Dendritic cell treated with granulocyte-macrophage colony-stimulating factor and Interleukin-4, amounts not matched to agents 40 ng/mL and 50 ng/mL, for 4 days (primary cell): ENCODE measurements around the gene NEB.
"Not testable (repeated sequence)": the region's sequence is repeated elsewhere in the genome, so short reads cannot be mapped to it uniquely, and the experiment has no call there.

Experiments
- H3K27ac Mint-ChIP-seq: one replicate; pipeline ENCODE4 v1.8.0; 2022; ENCODE audit warnings: mild to moderate bottlenecking, mixed read lengths
- H3K27me3 Mint-ChIP-seq: one replicate; pipeline ENCODE4 v1.8.0; 2022; ENCODE audit warnings: mild to moderate bottlenecking, mixed read lengths
- H3K36me3 Mint-ChIP-seq: one replicate; pipeline ENCODE4 v1.8.0; 2022; ENCODE audit warnings: low read depth, mixed read lengths
- H3K4me1 Mint-ChIP-seq: one replicate; pipeline ENCODE4 v1.8.0; 2022; ENCODE audit warnings: low read depth, mixed read lengths
- H3K4me3 Mint-ChIP-seq: one replicate; pipeline ENCODE4 v1.8.0; 2022; ENCODE audit warnings: mild to moderate bottlenecking, moderate library complexity, mixed read lengths
- H3K9me3 Mint-ChIP-seq: one replicate; pipeline ENCODE4 v1.8.0; 2022; ENCODE audit warnings: mixed read lengths
- intact Hi-C: fragments of 100-400 bp; cut with micrococcal nuclease; formaldehyde crosslinking; loops from one replicate; pipeline ENCODE4 v1.15.0; 2022

Gene NEB

DNA sequence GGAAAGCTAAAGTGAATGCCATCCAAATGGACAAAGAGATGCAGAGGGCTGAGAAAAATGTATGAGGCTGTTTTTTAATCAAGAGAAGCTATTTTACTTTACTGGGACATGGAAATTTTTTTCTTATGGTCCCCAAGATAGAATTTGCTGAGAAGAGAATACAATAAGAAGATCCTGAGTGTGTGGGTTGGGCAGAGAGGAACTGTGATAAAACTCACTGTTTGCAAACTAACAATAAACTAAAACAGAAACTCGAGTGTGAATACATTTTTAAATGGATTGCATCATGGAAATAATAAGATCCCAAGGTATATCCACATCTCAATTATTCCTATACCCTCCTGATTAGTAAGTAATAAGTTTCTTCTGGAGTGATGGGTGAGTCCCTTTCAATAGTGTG, 4.4 kb downstream of the NEB start:
- H3K9me3 Mint-ChIP-seq: no peaks in the 10 kb centered on the region
- intact Hi-C loops: no loop called here
- no peak overlapping the region for H3K4me3 Mint-ChIP-seq
- H3K36me3 Mint-ChIP-seq: no peaks in the 10 kb centered on the region
- no peak overlapping the region for H3K27ac Mint-ChIP-seq
- H3K4me1 Mint-ChIP-seq: peaks cover 14% of the 10 kb centered on the region
- no peaks in the 10 kb centered on the region for H3K27me3 Mint-ChIP-seq

DNA sequence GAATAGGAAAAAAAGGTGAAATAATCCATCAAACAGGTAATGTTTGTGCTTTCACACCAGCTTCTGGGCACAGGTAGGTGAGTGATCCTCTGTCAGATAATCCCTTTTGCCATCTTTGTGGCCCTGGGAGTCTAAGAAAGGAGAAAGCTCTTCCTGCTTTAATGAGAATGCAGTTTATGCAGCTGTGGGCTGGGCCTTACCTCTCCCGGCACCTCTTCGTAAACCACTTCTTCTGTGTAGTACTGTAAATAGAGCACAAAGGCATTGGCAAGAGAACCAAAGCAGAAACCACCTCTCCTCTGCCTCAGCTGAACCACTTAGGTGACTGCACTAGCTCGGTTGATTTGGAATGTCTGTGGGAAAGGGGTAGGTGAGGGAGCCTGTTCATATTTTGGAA, 4.9 kb downstream of the NEB start:
- Mint-ChIP-seq H3K4me3 (no peak overlapping the region), H3K27ac (no peak overlapping the region), H3K4me1 (peaks cover 14% of the 10 kb centered on the region), H3K9me3 (no peaks in the 10 kb centered on the region), H3K36me3 (no peaks in the 10 kb centered on the region), H3K27me3 (no peaks in the 10 kb centered on the region)
- intact Hi-C loops: no loop called here

DNA sequence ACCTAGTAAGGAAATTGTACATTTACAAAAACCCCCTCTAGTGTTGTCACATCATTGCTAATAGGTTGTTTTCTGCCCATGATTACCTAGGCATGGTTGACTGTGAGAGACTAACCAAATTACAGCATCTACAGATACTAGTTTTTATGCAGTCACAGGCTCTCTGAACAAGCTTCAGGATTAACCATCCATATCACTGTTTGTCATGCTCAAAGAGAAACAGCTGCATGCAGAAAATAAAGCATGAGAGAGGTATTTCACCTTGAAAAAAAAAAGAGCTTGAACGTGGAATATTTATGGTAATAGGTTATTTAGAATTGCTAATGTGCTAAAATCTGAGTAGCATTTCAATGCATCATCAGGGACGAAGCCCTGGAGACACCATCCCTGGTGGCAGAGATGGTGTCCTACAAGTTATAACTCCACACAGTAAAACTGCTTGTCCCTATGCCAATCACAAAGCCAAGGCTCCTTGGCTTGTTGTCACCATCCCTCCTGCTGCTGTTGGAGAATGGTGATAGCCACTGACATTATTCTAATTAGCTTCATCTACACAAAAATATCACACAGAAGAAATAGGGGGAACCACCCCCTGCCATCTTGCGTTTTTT, 5.4 kb downstream of the NEB start:
- H3K27ac Mint-ChIP-seq: no peak overlapping the region
- H3K9me3 Mint-ChIP-seq: no peaks in the 10 kb centered on the region
- H3K27me3 Mint-ChIP-seq: no peaks in the 10 kb centered on the region
- no peaks in the 10 kb centered on the region for H3K36me3 Mint-ChIP-seq
- H3K4me3 Mint-ChIP-seq: no peak overlapping the region
- intact Hi-C loops: no loop called here
- H3K4me1 Mint-ChIP-seq: peaks cover 14% of the 10 kb centered on the region

DNA sequence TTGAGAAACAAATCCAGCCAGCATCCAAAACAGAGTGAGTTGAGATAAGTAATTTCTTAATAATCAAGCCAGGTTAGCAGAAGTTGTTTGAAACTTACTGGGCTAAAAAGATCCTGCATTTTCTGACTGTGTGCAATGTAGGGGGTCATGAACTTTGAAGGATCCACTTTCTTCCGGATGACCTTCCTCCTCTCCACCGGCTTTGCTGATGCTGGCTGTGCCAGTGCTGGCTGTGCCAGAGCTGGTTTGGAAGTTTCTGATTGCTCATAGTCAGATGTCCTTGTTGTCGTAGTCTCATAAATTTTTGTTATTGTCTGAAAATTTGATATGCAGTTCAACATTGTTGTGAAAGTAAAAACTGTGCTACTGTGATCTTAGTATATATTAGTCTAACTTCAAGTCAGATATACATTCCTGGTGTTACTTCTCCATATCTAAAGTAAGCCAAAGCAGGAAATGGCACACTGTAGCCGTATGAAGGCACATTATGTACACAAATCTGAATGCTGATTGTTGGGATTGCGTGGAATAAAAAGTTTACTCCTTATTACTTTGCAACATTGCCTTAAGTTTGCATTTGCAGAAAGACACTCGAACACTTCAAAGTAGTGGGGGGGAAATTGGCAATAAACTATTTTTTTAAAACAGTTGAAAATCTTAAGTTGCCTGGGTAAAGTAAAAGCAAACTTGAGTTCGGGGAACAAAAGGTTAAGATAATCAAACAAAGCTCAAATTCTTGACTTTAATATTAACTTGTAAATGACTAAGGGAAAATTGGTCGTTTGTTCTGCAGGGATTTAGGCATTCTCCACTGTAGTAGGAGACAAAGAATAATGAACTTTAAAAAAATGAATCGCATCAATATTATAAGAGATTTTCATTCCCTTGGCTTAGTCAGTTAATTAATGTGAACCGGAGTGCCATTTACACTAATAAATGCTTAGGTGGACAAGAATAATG, 6.4 kb downstream of the NEB start:
- Mint-ChIP-seq H3K4me3 (no peak overlapping the region), H3K27ac (no peak overlapping the region), H3K27me3 (no peaks in the 10 kb centered on the region), H3K36me3 (no peaks in the 10 kb centered on the region), H3K4me1 (peaks cover 14% of the 10 kb centered on the region), H3K9me3 (no peaks in the 10 kb centered on the region)
- intact Hi-C loops: no loop called here

DNA sequence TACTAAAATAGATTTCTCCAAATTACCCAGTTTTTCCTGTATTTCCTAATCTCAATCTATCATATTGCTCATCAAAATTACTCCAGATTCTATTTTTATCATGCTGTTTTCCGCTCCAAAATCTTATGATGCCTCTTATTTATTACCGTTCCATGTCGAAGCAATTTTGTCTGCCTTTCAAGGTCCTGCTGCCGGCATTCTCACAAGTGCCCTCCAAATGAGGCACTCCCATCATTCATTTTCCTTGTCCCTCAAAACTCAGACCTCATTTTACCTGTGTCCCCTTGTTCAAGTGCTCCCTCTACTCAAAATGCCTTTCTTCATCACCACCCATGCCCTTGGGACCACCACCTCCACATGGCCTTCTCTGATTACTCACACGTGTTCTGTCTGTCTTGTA, 13.1 kb downstream of the NEB start:
- Mint-ChIP-seq H3K36me3 (no peaks in the 10 kb centered on the region), H3K27ac (no peak overlapping the region), H3K4me3 (no peak overlapping the region), H3K27me3 (no peaks in the 10 kb centered on the region), H3K4me1 (no peaks in the 10 kb centered on the region), H3K9me3 (no peaks in the 10 kb centered on the region)
- intact Hi-C loops: no loop called here

DNA sequence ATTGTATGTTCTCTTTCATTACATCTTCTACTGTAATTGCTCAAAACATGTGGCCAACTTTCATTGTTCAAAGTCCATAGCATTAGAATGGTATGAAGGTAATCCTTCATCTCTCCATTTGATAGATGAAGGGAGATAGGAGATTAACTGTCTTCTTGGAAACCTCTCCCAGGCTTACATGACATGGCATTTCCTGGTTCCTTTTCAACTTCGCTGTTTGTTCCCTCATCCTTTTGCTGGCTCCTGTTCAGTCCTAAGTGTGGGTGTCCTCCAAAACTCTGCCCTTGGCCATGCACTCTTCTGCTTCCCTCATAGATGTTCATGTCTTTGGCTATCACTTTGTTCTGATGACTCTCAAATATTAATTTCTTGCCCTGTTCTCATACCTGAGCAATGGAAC, 13.8 kb downstream of the NEB start:
- Mint-ChIP-seq H3K27ac (no peak overlapping the region), H3K27me3 (no peaks in the 10 kb centered on the region), H3K9me3 (no peaks in the 10 kb centered on the region), H3K4me1 (no peaks in the 10 kb centered on the region), H3K4me3 (no peak overlapping the region), H3K36me3 (no peaks in the 10 kb centered on the region)
- intact Hi-C loops: no loop called here

DNA sequence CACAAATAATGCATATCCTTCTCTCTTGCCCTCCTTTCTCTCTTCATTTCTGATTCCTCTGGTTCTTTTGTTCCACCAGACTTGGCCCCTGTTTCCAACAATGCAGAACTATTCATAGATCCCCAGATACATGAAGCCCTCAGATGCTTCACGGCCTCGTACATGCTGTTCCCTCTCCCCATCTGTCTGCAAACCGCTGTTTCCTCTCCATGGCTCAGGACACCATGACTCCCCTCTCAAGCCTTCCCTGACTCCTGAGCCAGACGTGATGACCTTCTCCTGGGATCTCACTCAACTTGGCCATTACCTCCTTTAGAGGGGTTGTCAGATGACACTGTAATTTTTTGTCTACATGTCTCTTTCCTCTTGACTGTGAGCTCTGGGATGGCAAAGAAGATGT, 15.5 kb downstream of the NEB start:
- H3K27ac Mint-ChIP-seq: no peak overlapping the region
- no peaks in the 10 kb centered on the region for H3K27me3 Mint-ChIP-seq
- no peak overlapping the region for H3K4me3 Mint-ChIP-seq
- intact Hi-C loops: no loop called here
- H3K36me3 Mint-ChIP-seq: no peaks in the 10 kb centered on the region
- H3K4me1 Mint-ChIP-seq: no peaks in the 10 kb centered on the region
- no peaks in the 10 kb centered on the region for H3K9me3 Mint-ChIP-seq

DNA sequence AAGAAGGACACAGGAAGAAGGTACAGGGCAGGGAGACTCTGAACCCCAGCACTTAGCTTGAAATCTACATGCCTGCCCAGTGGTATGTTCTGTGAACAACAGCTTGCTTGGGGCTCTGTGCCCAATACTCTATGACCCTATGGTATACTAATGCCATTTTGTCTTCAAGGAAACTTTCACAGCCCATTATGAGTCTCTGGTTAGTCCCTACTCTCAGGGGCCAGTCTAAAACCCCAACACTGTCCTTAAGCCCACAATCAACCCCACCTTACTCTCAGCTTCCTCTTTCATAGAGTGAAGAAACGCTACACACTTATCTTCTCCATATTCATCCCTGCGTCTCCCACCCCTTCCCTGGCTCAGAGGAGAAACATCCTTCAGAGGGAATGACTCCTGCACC, 16.0 kb downstream of the NEB start:
- Mint-ChIP-seq H3K36me3 (no peaks in the 10 kb centered on the region), H3K27me3 (no peaks in the 10 kb centered on the region), H3K9me3 (no peaks in the 10 kb centered on the region), H3K27ac (no peak overlapping the region), H3K4me3 (no peak overlapping the region), H3K4me1 (no peaks in the 10 kb centered on the region)
- intact Hi-C loops: no loop called here

DNA sequence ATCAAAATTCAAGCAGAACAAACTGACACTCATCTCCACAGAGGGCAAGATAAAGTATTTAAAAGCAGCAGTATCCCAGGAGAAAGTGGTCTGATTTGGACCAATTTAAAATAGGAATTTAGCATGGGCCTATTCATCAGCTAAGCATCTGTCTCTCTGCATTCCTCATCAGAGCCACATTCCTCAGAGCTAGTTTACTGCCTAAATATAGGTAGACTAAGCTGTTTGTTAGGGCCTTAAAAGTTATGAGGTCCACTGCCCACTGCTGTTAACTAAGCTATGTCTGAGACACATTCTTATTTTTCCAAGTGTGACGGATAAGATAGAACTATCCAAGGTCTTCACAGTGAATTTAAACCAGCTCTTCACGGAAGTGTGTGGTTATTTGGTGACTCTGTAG, 17.6 kb downstream of the NEB start:
- intact Hi-C loops: no loop called here
- no peak overlapping the region for H3K4me3 Mint-ChIP-seq
- H3K36me3 Mint-ChIP-seq: no peaks in the 10 kb centered on the region
- H3K4me1 Mint-ChIP-seq: no peaks in the 10 kb centered on the region
- H3K27me3 Mint-ChIP-seq: no peaks in the 10 kb centered on the region
- H3K9me3 Mint-ChIP-seq: no peaks in the 10 kb centered on the region
- no peak overlapping the region for H3K27ac Mint-ChIP-seq

DNA sequence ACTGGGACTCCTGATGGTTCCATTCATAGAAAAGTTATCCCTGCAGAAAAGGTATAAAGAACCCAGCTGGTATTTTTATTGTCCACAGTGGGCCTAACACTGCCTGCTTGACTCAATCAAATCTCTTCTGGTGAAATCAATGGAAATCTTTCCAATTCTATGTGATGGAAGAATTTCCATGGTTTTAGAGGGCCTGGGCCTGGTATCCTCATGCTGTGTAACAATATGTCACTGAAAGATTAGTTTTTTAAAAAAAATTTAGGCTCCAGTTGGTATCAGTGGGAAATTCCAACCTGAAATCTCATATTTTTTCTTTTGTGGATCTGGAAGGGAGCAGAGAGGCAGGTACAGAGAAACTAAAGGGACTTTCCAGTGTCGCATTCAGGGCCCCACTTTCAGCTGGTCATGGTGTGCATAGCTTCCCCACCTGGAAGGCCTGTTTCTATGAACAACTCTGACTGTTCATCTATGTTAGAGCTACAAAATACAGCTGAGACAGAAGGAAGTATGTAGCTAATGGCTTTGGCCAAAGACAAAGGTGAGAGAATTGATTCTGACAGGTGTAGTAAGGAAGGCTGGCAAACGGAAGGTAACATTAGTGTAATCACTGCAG, 20.9 kb downstream of the NEB start:
- Mint-ChIP-seq H3K27me3 (no peaks in the 10 kb centered on the region), H3K27ac (no peak overlapping the region), H3K4me1 (no peaks in the 10 kb centered on the region), H3K4me3 (no peak overlapping the region), H3K9me3 (no peaks in the 10 kb centered on the region), H3K36me3 (no peaks in the 10 kb centered on the region)
- intact Hi-C loops: no loop called here

DNA sequence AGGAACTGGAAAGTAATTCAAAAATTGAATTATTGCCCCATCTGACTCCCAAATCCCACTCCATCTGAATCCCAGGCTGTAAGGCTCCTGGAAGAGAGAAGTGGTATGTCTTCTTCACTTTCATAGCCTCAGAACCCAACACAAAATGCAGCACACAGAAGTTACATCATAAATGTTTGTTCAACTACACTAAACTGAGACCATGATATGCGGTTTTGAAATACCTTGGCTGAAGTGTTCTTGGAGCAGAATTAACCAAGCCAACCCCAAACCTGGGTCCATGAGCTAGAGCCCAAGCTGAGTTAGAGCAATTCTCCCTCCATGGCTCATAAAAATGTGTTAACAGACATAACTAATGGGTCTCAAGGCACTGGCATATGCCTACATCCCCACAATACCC, 23.3 kb downstream of the NEB start:
- Mint-ChIP-seq H3K4me1 (no peaks in the 10 kb centered on the region), H3K9me3 (no peaks in the 10 kb centered on the region), H3K27ac (no peak overlapping the region), H3K36me3 (no peaks in the 10 kb centered on the region), H3K4me3 (no peak overlapping the region), H3K27me3 (no peaks in the 10 kb centered on the region)
- intact Hi-C loops: no loop called here

DNA sequence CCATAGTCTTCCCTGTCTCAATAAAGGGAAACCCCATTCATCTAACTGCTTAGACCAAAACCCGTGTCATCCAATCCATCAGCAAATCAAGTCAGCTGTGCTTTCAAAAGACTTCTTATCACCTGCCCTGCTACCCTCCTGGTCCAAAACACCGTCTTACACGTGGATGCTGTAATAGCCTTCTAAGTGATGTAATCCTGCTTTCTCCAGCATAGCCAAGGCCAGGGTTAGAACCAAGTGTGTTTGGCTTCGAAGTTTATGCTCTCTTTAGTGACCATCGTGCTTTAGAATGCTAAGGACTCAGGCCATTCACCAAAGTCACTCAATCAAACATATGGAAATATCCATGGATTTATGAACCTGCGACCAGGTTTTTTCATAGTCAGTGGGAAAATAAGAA, 25.5 kb downstream of the NEB start:
- Mint-ChIP-seq H3K36me3 (no peaks in the 10 kb centered on the region), H3K4me1 (no peaks in the 10 kb centered on the region), H3K27me3 (no peaks in the 10 kb centered on the region), H3K4me3 (no peak overlapping the region), H3K27ac (no peak overlapping the region), H3K9me3 (no peaks in the 10 kb centered on the region)
- intact Hi-C loops: no loop called here

DNA sequence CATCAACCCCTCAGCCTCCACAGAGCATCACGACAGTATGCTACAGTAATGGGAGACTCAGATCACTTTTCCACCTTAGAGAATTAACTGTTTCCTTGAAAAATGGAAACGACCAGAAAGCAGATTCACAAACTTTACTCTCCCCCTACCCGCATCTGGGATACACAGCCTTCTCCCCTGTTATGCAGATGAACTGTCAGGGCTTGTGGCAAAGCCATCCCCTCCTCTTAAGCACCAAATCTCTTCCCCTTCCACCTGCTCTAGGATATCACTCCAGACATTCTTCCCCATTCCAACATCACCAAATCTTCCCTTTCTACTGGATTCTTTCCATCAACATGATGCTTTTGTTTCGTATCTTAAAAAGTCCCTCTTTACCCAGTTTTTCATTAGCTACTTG, 26.4 kb downstream of the NEB start:
- Mint-ChIP-seq H3K27me3 (no peaks in the 10 kb centered on the region), H3K36me3 (no peaks in the 10 kb centered on the region), H3K9me3 (no peaks in the 10 kb centered on the region), H3K27ac (no peak overlapping the region), H3K4me3 (no peak overlapping the region), H3K4me1 (no peaks in the 10 kb centered on the region)
- intact Hi-C loops: no loop called here

DNA sequence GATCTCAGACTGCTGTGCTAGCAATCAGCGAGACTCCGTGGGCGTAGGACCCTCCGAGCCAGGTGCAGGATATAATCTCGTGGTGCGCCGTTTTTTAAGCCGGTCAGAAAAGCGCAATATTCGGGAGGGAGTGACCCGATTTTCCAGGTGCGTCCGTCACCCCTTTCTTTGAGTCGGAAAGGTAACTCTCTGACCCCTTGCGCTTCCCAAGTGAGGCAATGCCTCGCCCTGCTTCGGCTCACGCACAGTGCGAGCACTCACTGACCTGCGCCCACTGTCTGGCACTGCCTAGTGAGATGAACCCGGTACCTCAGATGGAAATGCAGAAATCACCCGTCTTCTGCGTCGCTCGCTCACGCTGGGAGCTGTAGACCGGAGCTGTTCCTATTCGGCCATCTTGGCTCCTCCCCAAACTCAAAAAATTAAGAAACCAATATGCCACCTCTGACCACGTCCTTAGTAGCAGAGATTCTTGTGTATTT, 29.8 kb downstream of the NEB start:
- H3K27ac Mint-ChIP-seq, H3K9me3 Mint-ChIP-seq, H3K36me3 Mint-ChIP-seq, intact Hi-C loops, H3K4me3 Mint-ChIP-seq, H3K27me3 Mint-ChIP-seq, H3K4me1 Mint-ChIP-seq: not testable (repeated sequence)
